GM21737 (cell line): Measurements from ENCODE around the gene GORASP1.

Experiments used
- ATAC-seq: cut with Tn5 transposase; IDR thresholded peaks from one replicate; pipeline ENCODE4 v1.9.1; 2021; ENCODE audit warnings: mild to moderate bottlenecking, moderate library complexity; ENCODE audit not compliant: unreplicated experiment

GORASP1 gene

GRCh38 chr3:39103791-39104552 lies 3.5 kb downstream of the GORASP1 start:
- no peak for ATAC-seq

- ATAC-seq = no peak
Observed at GRCh38 chr3:39103324-39103693, 4.1 kb downstream of the GORASP1 start.

- no peak for ATAC-seq
Observed at GRCh38 chr3:39102504-39103323, 4.7 kb downstream of the GORASP1 start.

- ATAC-seq = no peak
Observed at GRCh38 chr3:39101022-39101689, 6.3 kb downstream of the GORASP1 start.

GRCh38 chr3:39100500-39100886 lies 6.9 kb downstream of the GORASP1 start:
- ATAC-seq = no peak

GRCh38 chr3:39099738-39100499 lies 7.5 kb downstream of the GORASP1 start:
- no peak for ATAC-seq

GRCh38 chr3:39099242-39099641 lies 8.2 kb downstream of the GORASP1 start:
- ATAC-seq = no peak

GRCh38 chr3:39098473-39099000 lies 8.9 kb downstream of the GORASP1 start:
- no peak for ATAC-seq

- ATAC-seq = no peak
Observed at GRCh38 chr3:39097716-39098472, 9.5 kb downstream of the GORASP1 start.

GRCh38 chr3:39096775-39097174 lies 10.7 kb downstream of the GORASP1 start:
- ATAC-seq = no peak

- ATAC-seq = no peak
Observed at GRCh38 chr3:39095778-39096177, 11.6 kb downstream of the GORASP1 start.

- ATAC-seq = no peak
Observed at GRCh38 chr3:39094851-39095677, 12.4 kb downstream of the GORASP1 start.

- no peak for ATAC-seq
Observed at GRCh38 chr3:39090922-39091321, 16.5 kb downstream of the GORASP1 start.

- no peak for ATAC-seq
Observed at GRCh38 chr3:39088889-39089288, 18.5 kb downstream of the GORASP1 start.

GRCh38 chr3:39088456-39088855 lies 19.0 kb downstream of the GORASP1 start:
- ATAC-seq = no peak

GRCh38 chr3:39086144-39086543 lies 21.3 kb downstream of the GORASP1 start:
- no peak for ATAC-seq

GRCh38 chr3:39082666-39083313 lies 24.6 kb downstream of the GORASP1 start:
- ATAC-seq = no peak

GRCh38 chr3:39080026-39080425 lies 27.4 kb downstream of the GORASP1 start:
- no peak for ATAC-seq

- ATAC-seq = no peak
Observed at GRCh38 chr3:39079530-39079929, 27.9 kb downstream of the GORASP1 start.
